Muscle of leg (tissue), 16 donors: ENCODE results near the gene MFSD12. TPM values are rescaled to one million over a fixed set of nuclear protein-coding genes. Genes with fewer than 3 reads are reported as not detected.
A peak's percentile ranks its signal among the peaks of the same experiment; 100 is the strongest.

Experiments
- DNase-seq: peaks from one replicate; pipeline ENCODE4 v3.0.0; 2013
- H3K27ac ChIP-seq: one replicate; pipeline ENCODE4 v1.5.1; 2013; ENCODE audit warnings: mild to moderate bottlenecking, low read length, control low read depth
- H3K27me3 ChIP-seq: one replicate; pipeline ENCODE4 v1.6.1; 2013; ENCODE audit warnings: low read length; ENCODE audit not compliant: control insufficient read depth, insufficient read depth
- H3K36me3 ChIP-seq: one replicate; pipeline ENCODE4 v1.6.1; 2013; ENCODE audit warnings: low read length; ENCODE audit not compliant: control insufficient read depth, insufficient read depth
- H3K4me1 ChIP-seq: one replicate; pipeline ENCODE4 v1.6.1; 2013; ENCODE audit warnings: low read length; ENCODE audit not compliant: control insufficient read depth, insufficient read depth
- H3K4me3 ChIP-seq: one replicate; pipeline ENCODE4 v1.5.1; 2013; ENCODE audit warnings: low read length, control low read depth
- H3K9me3 ChIP-seq: replicated peaks from 2 replicates; pipeline ENCODE4 v1.6.1; 2013; ENCODE audit warnings: low read depth, low read length; ENCODE audit not compliant: control insufficient read depth
- WGBS: methylation state at CpG from one replicate; pipeline ENCODE4 v1.1.5; 2013; ENCODE audit warnings: missing lambda C conversion rate; ENCODE audit not compliant: insufficient coverage; 5-methylcytosine and 5-hydroxymethylcytosine counted together
- long read RNA-seq, 11 donors: transcript quantifications; one replicate each; lab custom pipeline, GENCODE V29; 2026
- polyA plus RNA-seq, 8 donors: library from polyadenylated mRNA; unstranded; fragments of 120-200 nt; gene quantifications; one replicate each; pipeline versions ENCODE4 v1.2.1 to v1.2.3, GENCODE V29; 2013; ENCODE audit warnings: inconsistent platforms in 1 of 8, low replicate concordance in 1 of 8; ENCODE audit not compliant: insufficient read length in 8 of 8, insufficient read depth in 1 of 8
- total RNA-seq: library from RNA; stranded (reverse); fragments of 120-200 nt; gene quantifications from one replicate; pipeline ENCODE4 v1.2.4, GENCODE V29; 2013

Gene MFSD12
- 15.3 TPM for total RNA-seq
- polyA plus RNA-seq = 10 to 100 TPM; 22.3 to 39.7 (median 28.3) TPM
- long read RNA-seq, donor 1, partial matches to known transcripts = 0 of 5 reads
- long read RNA-seq, donor 1, other reads (novel, unspliced or antisense) = 0 of 5 reads
- long read RNA-seq, donor 2, partial matches to known transcripts = 0 of 3 reads
- long read RNA-seq, donor 2, other reads (novel, unspliced or antisense) = 0 of 3 reads
- long read RNA-seq, donor 3, transcript MFSD12-201 (10 exons, 2,124 nt) = major isoform, 5 of 48 reads
- long read RNA-seq, donor 3, partial matches to known transcripts = 20 of 48 reads
- long read RNA-seq, donor 3, other reads (novel, unspliced or antisense) = 15 of 48 reads
- long read RNA-seq, donor 4, transcript MFSD12-204 (1 exons, 1,769 nt) = major isoform, 7 of 8 reads
- long read RNA-seq, donor 4, partial matches to known transcripts = 0 of 8 reads
- long read RNA-seq, donor 4, other reads (novel, unspliced or antisense) = 0 of 8 reads
- long read RNA-seq, donor 5, transcript MFSD12-201 (10 exons, 2,124 nt) = minor isoform, 5 of 25 reads
- long read RNA-seq, donor 5, transcript MFSD12-204 (1 exons, 1,769 nt) = major isoform, 18 of 25 reads
- long read RNA-seq, donor 5, partial matches to known transcripts = 0 of 25 reads
- long read RNA-seq, donor 5, other reads (novel, unspliced or antisense) = 0 of 25 reads
- long read RNA-seq, donor 6, transcript MFSD12-204 (1 exons, 1,769 nt) = major isoform, 13 of 19 reads
- long read RNA-seq, donor 6, partial matches to known transcripts = 0 of 19 reads
- long read RNA-seq, donor 6, other reads (novel, unspliced or antisense) = 0 of 19 reads
- long read RNA-seq, donor 7, transcript MFSD12-204 (1 exons, 1,769 nt) = major isoform, 21 of 22 reads
- long read RNA-seq, donor 7, partial matches to known transcripts = 0 of 22 reads
- long read RNA-seq, donor 7, other reads (novel, unspliced or antisense) = 0 of 22 reads
- long read RNA-seq, donor 8, transcript MFSD12-204 (1 exons, 1,769 nt) = major isoform, 11 of 12 reads
- long read RNA-seq, donor 8, partial matches to known transcripts = 0 of 12 reads
- long read RNA-seq, donor 8, other reads (novel, unspliced or antisense) = 0 of 12 reads
- long read RNA-seq, donor 9, transcript MFSD12-204 (1 exons, 1,769 nt) = major isoform, 13 of 16 reads
- long read RNA-seq, donor 9, partial matches to known transcripts = 0 of 16 reads
- long read RNA-seq, donor 9, other reads (novel, unspliced or antisense) = 0 of 16 reads
- long read RNA-seq, donor 10, transcript MFSD12-204 (1 exons, 1,769 nt) = major isoform, 24 of 26 reads
- long read RNA-seq, donor 10, partial matches to known transcripts = 0 of 26 reads
- long read RNA-seq, donor 10, other reads (novel, unspliced or antisense) = 0 of 26 reads
- long read RNA-seq, donor 11, transcript MFSD12-204 (1 exons, 1,769 nt) = major isoform, 18 of 27 reads
- long read RNA-seq, donor 11, partial matches to known transcripts = 0 of 27 reads
- long read RNA-seq, donor 11, other reads (novel, unspliced or antisense) = 6 of 27 reads

DNA sequence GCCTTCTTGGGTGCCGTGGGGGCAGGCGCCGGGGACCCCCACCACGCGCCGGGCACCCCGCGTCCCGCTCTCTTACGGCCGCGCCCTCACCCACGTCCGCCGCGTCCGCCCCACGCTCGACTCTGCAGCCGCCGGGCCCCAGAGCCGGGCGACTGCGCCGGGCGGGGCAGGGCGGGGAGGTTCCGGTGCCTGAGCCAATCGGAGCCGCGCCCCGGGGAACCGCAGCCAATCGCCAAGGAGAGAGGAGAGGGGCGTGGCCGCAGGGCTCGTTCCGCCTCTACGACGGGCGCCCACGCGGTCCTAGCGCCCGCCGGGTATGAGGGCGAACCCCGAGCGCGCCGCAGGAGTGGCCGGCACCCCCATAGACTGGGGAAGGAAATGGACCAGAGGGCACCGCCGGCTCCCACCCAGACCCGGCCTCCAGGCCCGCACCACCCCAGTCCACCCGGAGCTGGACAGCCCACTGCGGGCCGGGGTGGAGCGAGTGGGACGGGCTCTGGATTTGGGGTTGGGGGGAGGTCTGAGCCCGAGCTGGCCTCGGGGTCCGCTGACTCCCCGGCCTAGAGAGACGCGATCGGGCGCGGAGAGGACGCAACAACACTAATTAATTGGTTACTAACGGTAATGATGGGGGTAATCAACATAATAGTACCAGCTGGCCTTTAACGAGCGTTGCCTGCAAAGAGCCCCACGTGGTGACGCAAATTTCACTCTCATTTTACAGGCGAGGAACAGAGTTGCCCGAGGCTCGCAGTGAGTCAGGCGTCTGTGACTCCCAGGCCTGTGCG is at the start of gene MFSD12:
MFSD12 (minus strand) TSS at position 126 of the 788 bp plus-strand sequence. CDS start 183 bp downstream, outside the sequence.
- Histone ChIP-seq H3K4me1 (peaks cover 18% of the 10 kb centered on the region), H3K9me3 (no peaks in the 10 kb centered on the region), H3K27me3 (no peaks in the 10 kb centered on the region), H3K27ac (peak within 1 kb of the TSS; percentile 84), H3K36me3 (no peaks in the 10 kb centered on the region), H3K4me3 (peak within 1 kb of the TSS; percentile 85)
- WGBS = under 1% methylated on average over 66 of the region's 81 CpGs
- DNase-seq = peak; percentile 97

DNA sequence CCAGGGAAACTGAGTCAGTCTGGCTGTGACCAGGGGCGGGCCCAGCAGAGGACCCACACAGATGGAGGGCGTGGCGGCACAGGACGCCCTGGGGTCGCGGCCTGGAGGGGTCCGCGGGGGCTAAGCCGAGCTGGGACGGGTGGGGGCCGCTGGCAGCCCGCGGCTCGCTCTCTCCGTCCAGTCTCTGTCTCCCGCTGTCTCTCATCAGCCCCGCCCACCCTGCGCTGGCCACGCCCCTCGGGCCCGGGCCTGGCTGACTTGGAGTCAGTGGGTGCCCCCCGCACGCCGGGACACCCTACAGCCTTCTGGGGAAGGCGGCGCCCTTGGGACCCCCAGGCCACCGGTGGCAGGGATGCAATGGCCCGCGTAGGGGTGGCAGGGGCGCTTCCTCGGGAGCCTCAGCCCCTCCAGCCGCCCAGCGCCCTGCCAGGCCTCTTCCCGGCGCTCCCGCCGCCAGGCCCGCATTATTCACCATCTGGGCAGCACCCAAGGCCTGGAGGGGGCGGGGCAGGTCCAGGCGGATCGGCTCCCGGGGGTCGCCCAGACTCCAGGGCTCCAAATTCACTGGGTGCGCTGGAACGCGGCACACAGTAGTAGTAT is 49.4 kb upstream of the MFSD12 start, which contains the start of gene TBXA2R:
TBXA2R (minus strand) TSS at position 186 of the 600 bp plus-strand sequence. CDS start 6,241 bp downstream, outside the sequence.
- WGBS = 2% methylated on average over 43 of the region's 46 CpGs
- peak; percentile 70 for DNase-seq
- Histone ChIP-seq H3K27ac (peak within 1 kb of the TSS; percentile 77), H3K4me3 (peak within 1 kb of the TSS; percentile 34), H3K36me3 (peaks cover 9% of the 10 kb centered on the region), H3K4me1 (peaks cover 41% of the 10 kb centered on the region), H3K9me3 (no peaks in the 10 kb centered on the region), H3K27me3 (peaks cover 39% of the 10 kb centered on the region)

DNA sequence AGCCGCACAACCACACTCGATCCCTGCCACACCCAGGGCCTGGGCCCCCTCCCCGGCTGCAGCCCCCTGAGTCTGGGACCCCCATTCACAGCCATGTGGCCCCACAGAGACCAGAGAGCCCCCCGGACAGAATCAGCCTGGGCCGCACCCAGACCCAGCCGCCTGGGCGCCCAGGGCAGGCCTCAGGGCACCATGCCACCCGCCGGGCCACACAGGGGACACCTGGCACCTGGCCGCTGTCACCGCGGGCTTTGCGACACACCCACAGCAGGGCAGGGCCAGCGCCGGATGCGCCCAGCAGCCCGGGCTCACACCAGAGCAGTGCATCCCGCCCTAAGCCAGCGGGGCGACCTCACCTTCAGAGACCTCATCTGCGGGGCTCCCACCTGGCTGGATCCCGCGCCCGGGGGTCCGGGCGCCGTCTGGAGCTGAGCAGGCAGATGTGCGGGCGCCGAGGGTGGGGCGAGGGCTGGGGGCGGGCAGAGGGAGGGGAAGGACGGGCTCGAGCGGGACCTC is 48.8 kb upstream of the MFSD12 start:
- H3K9me3 ChIP-seq = no peaks in the 10 kb centered on the region
- DNase-seq = no peak
- 11% methylated on average over 30 of the region's 35 CpGs for WGBS
- H3K4me1 ChIP-seq = peaks cover 41% of the 10 kb centered on the region
- peaks cover 39% of the 10 kb centered on the region for H3K27me3 ChIP-seq
- H3K36me3 ChIP-seq = peaks cover 3% of the 10 kb centered on the region
- no peak overlapping the region for H3K27ac ChIP-seq
- peak overlapping the region; percentile 34 for H3K4me3 ChIP-seq

DNA sequence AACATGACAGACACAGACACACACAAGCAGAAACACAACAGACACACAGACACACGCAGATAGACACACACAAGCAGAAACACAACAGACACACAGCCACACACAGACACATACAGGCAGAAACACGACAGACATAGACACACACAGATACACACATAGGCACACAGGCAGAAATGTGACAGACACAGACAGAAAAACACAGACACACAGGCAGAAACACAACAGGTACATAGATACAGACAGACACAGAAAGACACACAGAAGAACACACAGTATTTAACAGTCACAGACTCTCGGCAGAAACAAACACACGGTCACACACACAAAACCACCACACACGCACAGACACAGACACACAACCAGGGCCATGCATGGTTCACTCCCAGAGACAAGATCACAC is 48.4 kb upstream of the MFSD12 start:
- Histone ChIP-seq H3K4me3 (peak overlapping the region; percentile 34), H3K27me3 (peaks cover 39% of the 10 kb centered on the region), H3K36me3 (no peaks in the 10 kb centered on the region), H3K27ac (no peak overlapping the region), H3K9me3 (no peaks in the 10 kb centered on the region), H3K4me1 (peaks cover 41% of the 10 kb centered on the region)
- 50% methylated on average over 3 of the region's 5 CpGs for WGBS
- DNase-seq = no peak

DNA sequence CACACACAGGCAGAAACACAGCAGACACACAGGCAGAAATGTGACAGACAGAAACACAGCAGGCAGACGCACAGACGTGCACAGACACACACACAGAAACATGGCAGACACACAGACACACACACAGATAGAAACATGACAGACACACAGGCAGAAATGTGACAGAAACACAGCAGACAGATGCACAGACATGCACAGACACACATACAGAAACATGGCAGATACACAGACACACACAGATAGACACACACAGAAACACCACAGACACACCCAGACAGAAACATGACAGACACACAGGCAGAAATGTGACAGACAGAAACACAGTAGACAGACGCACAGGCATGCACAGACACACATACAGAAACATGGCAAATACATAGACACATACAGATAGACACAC is 48.0 kb upstream of the MFSD12 start:
- Histone ChIP-seq H3K4me3 (no peak overlapping the region), H3K36me3 (no peaks in the 10 kb centered on the region), H3K27me3 (peaks cover 39% of the 10 kb centered on the region), H3K9me3 (no peaks in the 10 kb centered on the region), H3K4me1 (peaks cover 40% of the 10 kb centered on the region), H3K27ac (no peak overlapping the region)
- DNase-seq = no peak
- WGBS = 60% methylated on average over 1 of the region's 3 CpGs

DNA sequence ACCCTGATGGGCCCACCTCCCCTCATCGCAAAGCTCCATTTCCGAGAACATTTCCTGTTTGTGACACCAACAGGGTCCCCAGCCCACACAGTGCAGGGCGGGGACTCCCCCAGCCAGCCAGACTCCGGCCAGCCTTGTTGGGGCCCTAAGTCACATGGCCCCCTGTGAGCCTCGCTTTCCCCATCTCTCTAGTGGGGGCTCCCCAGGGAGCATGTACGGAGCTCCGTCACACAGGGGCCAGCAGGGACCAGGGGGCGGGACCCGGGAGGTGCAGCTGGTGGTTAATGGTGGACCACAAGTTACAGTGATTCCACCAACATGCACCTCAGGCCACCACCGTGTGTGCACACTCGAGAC is 47.6 kb upstream of the MFSD12 start:
- Histone ChIP-seq H3K27me3 (peaks cover 39% of the 10 kb centered on the region), H3K27ac (no peak overlapping the region), H3K4me1 (peaks cover 38% of the 10 kb centered on the region), H3K36me3 (no peaks in the 10 kb centered on the region), H3K9me3 (no peaks in the 10 kb centered on the region), H3K4me3 (no peak overlapping the region)
- no peak for DNase-seq
- WGBS = 43% methylated on average over 5 of the region's 11 CpGs

DNA sequence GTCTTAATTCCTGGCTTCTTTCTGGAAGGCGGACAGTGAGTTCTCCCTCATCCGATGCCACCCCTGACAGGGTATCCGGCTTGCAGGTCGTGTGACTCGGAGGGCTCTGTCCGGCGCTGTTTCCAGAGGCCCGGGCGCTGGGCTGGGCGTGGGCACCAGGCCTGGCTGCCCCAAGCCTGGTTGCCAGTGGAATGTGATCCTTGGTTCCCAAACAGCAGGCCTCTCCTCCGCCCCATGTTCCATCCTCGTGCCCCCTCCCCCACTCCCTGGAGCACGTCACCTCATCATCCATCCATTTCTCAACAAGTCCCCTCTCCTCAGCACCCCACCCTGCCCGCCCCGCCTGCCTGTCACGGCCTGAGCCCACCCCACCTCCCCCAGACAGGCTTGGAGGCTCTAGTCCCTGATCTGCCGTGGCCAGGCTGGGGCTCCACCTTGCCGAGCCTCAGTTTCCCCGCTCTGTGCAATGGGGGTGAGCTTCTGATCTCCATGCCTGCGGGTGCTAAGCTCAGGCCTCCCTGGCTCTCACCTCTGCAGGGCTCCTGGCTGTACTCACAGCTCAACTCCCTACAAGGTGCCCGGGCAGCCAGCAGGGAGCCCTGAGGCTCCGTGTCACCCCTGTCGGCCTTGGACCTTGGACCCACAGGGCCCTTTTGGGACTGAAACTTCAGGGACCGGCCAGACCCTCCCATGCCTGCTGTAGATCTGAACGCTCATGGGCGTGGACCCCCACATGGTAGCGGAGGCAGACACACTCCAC is 47.0 kb upstream of the MFSD12 start:
- Histone ChIP-seq H3K36me3 (no peaks in the 10 kb centered on the region), H3K9me3 (no peaks in the 10 kb centered on the region), H3K27ac (no peak overlapping the region), H3K27me3 (peaks cover 39% of the 10 kb centered on the region), H3K4me3 (no peak overlapping the region), H3K4me1 (peaks cover 36% of the 10 kb centered on the region)
- WGBS = 75% methylated on average over 23 of the region's 27 CpGs
- no peak for DNase-seq

DNA sequence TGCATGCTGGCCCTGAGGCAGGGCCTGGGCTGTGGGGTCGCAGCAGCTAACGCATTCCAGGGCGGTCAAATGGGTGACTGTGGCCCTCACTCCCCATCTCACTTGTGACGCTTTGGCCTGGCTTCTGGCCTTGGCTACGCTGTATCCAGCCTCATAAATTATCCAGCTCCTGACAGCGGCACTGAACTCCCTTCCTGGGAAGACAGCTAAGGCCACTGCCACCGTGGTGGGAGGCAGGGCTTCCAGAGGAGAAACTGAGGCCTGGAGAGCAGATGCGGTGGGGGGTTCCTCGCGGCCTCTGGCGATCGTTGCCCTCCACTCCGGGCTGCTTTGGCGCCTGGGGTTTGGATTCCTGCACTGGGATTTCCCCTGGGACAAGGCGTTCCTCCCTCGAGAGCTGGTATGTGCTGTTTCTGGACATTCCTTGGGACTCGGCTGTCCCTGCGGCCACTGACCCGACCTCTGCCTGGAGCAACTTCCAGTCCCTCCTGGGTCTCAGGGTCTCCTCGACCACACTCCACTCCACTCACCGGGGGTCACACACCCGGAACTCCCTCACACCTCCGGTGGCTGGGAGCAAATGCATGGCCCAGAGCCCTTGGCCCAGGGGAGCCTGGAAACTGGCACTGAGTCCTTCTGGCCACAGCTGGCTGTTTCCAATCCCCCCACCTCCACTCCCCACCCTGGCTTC is 45.9 kb upstream of the MFSD12 start:
- Histone ChIP-seq H3K4me3 (no peak overlapping the region), H3K36me3 (no peaks in the 10 kb centered on the region), H3K27ac (no peak overlapping the region), H3K9me3 (no peaks in the 10 kb centered on the region), H3K4me1 (peaks cover 26% of the 10 kb centered on the region), H3K27me3 (peaks cover 37% of the 10 kb centered on the region)
- DNase-seq = no peak
- WGBS = 55% methylated on average over 23 of the region's 23 CpGs
